ENCODE data around the gene DDX55. TPM values are rescaled to one million over a fixed set of nuclear protein-coding genes. Genes with fewer than 3 reads are reported as not detected.

The DDX55 gene
- total RNA-seq, 4 donors from 2014 or later, result 6.2 to 9.4 (median 7.4) TPM

DNA sequence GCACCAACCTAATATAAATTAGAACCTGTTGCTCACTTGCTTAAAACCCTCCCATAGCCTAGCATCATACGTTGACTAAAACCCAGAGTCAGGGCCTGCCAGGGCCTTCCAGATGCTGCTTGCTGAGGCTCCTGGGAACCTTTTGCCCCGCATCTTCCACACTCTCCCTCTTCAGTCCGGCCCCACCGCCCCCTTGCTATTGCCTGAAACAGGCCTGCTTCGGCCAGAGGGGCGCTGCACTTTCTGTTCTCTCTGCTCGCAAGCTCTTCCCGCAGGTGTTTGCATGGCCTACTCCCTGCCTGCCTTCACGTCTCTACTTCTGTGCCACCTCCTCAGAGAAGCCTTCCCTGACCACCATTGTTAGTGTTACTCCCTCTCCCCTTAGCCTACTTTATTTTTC is 55.3 kb downstream of the DDX55 start:
- intact Hi-C loops (cut with DNase I; ENCODE audit: low total_unique reads), result no loop called here

DNA sequence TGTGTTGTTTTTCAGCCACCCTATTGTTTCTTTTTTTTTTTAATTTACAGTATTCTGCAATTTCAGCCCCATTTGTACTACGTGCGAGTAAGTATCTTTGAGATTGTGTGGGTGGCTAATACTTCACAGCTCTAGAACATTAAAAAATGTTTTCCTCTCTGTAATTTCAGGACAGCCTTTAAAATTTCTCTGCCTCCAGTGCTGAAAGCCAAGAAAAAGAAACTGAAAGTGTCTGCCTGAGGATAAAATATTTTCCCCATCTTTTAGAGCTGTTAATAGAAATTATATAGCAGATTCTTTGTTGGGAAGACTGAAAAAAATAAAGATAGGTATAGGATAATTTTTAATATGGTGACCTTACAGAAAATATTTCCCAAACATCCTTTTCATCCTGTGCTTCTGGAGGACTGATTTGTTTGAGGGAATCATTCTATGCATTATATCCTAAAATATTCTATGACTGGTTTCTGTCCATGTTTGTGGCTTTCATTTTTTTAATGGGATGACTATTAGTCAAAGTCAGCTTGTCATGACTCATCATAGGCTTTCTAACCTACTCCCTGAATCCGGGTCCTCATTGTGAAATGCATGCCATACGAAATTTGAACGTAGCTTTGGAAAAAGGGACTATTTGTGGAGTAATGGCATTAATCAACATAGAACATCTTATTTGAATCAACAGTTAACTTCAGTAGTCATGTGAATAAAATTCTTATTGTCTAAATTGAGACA is 58.3 kb downstream of the DDX55 start:
- Histone ChIP-seq H3K27me3 (no peaks in the 10 kb centered on the region), H3K4me1 (no peaks in the 10 kb centered on the region), H3K4me3 (no peak overlapping the region), H3K9me3 (no peaks in the 10 kb centered on the region), H3K36me3 (peaks cover 3 to 26% of the 10 kb centered on the region in 2 donors), H3K27ac (peak overlapping the region in 1 of 4 donors; percentile 37)
- intact Hi-C loops (cut with DNase I; ENCODE audit: low total_unique reads) (no loop called here), in situ Hi-C loops (cut with MboI; ENCODE audit: low sequenced_read_pairs in 4 of 4) (no loop called here)
- DNase-seq, result no peak
- TF ChIP-seq POLR2A (IDR thresholded peaks at IDR 0.05), result no peak
- TF ChIP-seq, protein P1, sequence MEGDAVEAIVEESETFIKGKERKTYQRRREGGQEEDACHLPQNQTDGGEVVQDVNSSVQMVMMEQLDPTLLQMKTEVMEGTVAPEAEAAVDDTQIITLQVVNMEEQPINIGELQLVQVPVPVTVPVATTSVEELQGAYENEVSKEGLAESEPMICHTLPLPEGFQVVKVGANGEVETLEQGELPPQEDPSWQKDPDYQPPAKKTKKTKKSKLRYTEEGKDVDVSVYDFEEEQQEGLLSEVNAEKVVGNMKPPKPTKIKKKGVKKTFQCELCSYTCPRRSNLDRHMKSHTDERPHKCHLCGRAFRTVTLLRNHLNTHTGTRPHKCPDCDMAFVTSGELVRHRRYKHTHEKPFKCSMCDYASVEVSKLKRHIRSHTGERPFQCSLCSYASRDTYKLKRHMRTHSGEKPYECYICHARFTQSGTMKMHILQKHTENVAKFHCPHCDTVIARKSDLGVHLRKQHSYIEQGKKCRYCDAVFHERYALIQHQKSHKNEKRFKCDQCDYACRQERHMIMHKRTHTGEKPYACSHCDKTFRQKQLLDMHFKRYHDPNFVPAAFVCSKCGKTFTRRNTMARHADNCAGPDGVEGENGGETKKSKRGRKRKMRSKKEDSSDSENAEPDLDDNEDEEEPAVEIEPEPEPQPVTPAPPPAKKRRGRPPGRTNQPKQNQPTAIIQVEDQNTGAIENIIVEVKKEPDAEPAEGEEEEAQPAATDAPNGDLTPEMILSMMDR (IDR thresholded peaks at IDR 0.05 in 4 of 5, conservative IDR thresholded peaks at IDR 0.05 in 1 of 5), result no peak
- ATAC-seq, result no peak

More for the DNA sequence above, 55.3 kb downstream of the DDX55 start:
- Histone ChIP-seq H3K4me1 (no peaks in the 10 kb centered on the region), H3K27me3 (no peaks in the 10 kb centered on the region), H3K4me3 (no peak overlapping the region), H3K27ac (no peak overlapping the region), H3K36me3 (peaks cover 3 to 31% of the 10 kb centered on the region in 2 donors), H3K9me3 (no peaks in the 10 kb centered on the region)
- in situ Hi-C loops (cut with MboI; ENCODE audit: low sequenced_read_pairs in 4 of 4), result no loop called here
- DNase-seq, result no peak
- no peak for ATAC-seq
- TF ChIP-seq POLR2A (IDR thresholded peaks at IDR 0.05), result no peak
- TF ChIP-seq, protein P1 (IDR thresholded peaks at IDR 0.05 in 4 of 5, conservative IDR thresholded peaks at IDR 0.05 in 1 of 5), result no peak

DNA sequence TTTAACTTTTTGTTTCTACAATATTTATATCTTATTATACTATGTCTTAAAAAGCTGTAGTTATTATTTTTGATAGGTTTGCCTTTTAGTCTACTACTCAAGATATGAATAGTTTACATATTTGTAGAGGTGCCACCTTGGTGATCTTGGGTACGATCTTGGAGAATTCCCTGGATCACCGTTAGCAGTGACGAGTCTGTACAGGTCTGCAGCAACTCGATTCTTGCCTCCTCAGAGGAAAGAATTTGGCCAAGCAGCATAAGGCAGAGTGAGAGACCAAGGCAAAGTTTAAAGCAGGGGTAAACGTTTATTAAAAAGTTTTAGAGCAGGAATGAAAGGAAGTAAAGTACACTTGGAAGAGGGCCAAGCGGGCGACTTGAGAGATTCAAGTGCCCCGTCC is 65.9 kb downstream of the DDX55 start:
- Histone ChIP-seq H3K9me3 (no peaks in the 10 kb centered on the region), H3K27me3 (no peaks in the 10 kb centered on the region), H3K27ac (no peak overlapping the region), H3K4me3 (no peak overlapping the region), H3K36me3 (peaks cover 0 to 6% of the 10 kb centered on the region in 2 donors), H3K4me1 (peaks cover 8 to 9% of the 10 kb centered on the region in 2 donors)
- intact Hi-C loops (cut with DNase I; ENCODE audit: low total_unique reads) (no loop called here), in situ Hi-C loops (cut with MboI; ENCODE audit: low sequenced_read_pairs in 4 of 4) (no loop called here)
- TF ChIP-seq, protein P1 (IDR thresholded peaks at IDR 0.05 in 4 of 5, conservative IDR thresholded peaks at IDR 0.05 in 1 of 5), result no peak
- TF ChIP-seq POLR2A (IDR thresholded peaks at IDR 0.05), result no peak
- no peak for DNase-seq
- ATAC-seq, result no peak

Other genes with a start within 250 kb of the DDX55 start
- gene SBNO1, start 237.3 kb upstream of the DDX55 start, total RNA-seq, result 10 to 100 TPM; 26.6 to 29.9 (median 28.8) TPM
- 10 to 100 TPM; 13.4 to 25.8 (median 21.9) TPM for gene KMT5A, start 218.0 kb upstream of the DDX55 start, total RNA-seq
- gene RILPL2, start 165.4 kb upstream of the DDX55 start, total RNA-seq, result 1 to 10 TPM; 1.2 to 2.0 (median 1.7) TPM
- gene SNRNP35, start 144.0 kb upstream of the DDX55 start, total RNA-seq, result 10 to 100 TPM; 22.6 to 40.4 (median 23.5) TPM
- gene RILPL1, start 68.4 kb upstream of the DDX55 start, total RNA-seq, result 10 to 100 TPM; 33.4 to 65.3 (median 40.6) TPM
- gene TMED2, start 17.5 kb upstream of the DDX55 start, total RNA-seq, result 100 to 1,000 TPM; 115 to 177 (median 146) TPM
- gene EIF2B1, start 31.6 kb downstream of the DDX55 start, total RNA-seq, result 100 to 1,000 TPM in 3 of 4 donors, 10 to 100 TPM in 1; 84.5 to 118 (median 112) TPM
- gene GTF2H3, start 31.7 kb downstream of the DDX55 start, total RNA-seq, result 10 to 100 TPM; 11.5 to 14.3 (median 12.3) TPM
- 1 to 10 TPM; 1.2 to 5.0 (median 1.6) TPM for gene TCTN2, start 69.0 kb downstream of the DDX55 start, total RNA-seq
- 10 to 100 TPM; 14.8 to 22.7 (median 17.4) TPM for gene ATP6V0A2, start 110.3 kb downstream of the DDX55 start, total RNA-seq
- under 1 TPM in 2 of 4 donors, not detected in 2; 0.18 to 0.65 TPM for gene DNAH10, start 160.2 kb downstream of the DDX55 start, total RNA-seq